ENCODE data around the gene VGF. TPM values are rescaled to one million over a fixed set of nuclear protein-coding genes. Genes with fewer than 3 reads are reported as not detected.

Gene VGF
- total RNA-seq, 1 experiment from 2014 or later = 4.4 TPM

- CTCF ChIA-PET = interaction anchor here (0.6 kb wide), 1 partner anchor 27 kb away, joined by 3 read pairs; no protein-coding TSS in a partner anchor
Observed at GRCh38 chr7:101151908-101152651, 13.3 kb downstream of the VGF start.

DNA sequence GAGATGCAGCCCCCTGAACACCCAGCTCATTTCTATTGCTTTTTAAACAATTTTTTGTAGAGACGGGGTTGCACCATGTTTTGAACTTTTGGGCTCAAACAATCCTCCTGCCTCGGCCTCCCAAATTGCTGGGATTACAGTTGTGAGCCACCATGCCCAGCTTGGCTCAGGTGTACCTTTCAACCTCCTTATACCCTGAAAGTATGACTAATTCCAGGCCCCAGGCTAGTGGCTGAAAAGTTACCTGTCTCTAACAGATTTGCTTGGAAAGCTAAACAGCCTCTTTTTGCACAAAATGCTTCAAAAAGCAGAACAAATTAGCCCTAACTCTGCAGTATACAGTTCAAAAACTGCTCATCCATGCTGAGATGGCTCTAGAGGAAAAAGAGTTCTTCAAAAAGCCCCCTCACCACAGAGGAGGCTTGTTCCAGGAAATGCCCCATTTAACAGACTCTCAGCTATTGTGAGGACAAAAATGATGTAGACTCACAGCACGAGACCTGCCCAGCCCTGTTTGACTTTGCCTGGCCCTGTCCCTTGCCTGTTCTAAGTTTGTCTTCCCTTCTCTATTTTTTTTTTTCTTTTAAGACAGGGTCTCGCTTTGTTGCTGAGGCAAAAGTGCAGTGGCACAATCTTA, 24.5 kb downstream of the VGF start:
- no peaks in the 10 kb centered on the region for H3K9me3 ChIP-seq (ENCODE audit: control insufficient read depth, insufficient read depth, low read depth, low read length)
- ATAC-seq (no peak), DNase-seq (ENCODE audit: low read depth, low spot score) (no peak)
- in situ Hi-C loops (cut with HindIII; ENCODE audit: low pct_unique_long_range_greater_than_20kb, low sequenced_read_pairs) (no loop called here), intact Hi-C loops (cut with micrococcal nuclease; ENCODE audit: unreplicated experiment) (no loop called here)
- no peak overlapping the region for H3K4me3 ChIP-seq (ENCODE audit: low read depth in 2 of 2, low read length in 2 of 2)
- CTCF ChIA-PET = interaction anchor here (0.6 to 1.6 kb wide), 4 partner anchors 36 to 183 kb away, joined by 3 to 4 read pairs (median 3); no protein-coding TSS in a partner anchor
- no peak for TF ChIP-seq SIN3A (IDR thresholded peaks at IDR 0.05; ENCODE audit: borderline replicate concordance, insufficient read depth, low read depth, low read length)
- TF ChIP-seq POLR2AphosphoS5 (IDR thresholded peaks at IDR 0.05; ENCODE audit: low read depth, low read length) = no peak
- TF ChIP-seq, protein P1, sequence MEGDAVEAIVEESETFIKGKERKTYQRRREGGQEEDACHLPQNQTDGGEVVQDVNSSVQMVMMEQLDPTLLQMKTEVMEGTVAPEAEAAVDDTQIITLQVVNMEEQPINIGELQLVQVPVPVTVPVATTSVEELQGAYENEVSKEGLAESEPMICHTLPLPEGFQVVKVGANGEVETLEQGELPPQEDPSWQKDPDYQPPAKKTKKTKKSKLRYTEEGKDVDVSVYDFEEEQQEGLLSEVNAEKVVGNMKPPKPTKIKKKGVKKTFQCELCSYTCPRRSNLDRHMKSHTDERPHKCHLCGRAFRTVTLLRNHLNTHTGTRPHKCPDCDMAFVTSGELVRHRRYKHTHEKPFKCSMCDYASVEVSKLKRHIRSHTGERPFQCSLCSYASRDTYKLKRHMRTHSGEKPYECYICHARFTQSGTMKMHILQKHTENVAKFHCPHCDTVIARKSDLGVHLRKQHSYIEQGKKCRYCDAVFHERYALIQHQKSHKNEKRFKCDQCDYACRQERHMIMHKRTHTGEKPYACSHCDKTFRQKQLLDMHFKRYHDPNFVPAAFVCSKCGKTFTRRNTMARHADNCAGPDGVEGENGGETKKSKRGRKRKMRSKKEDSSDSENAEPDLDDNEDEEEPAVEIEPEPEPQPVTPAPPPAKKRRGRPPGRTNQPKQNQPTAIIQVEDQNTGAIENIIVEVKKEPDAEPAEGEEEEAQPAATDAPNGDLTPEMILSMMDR (IDR thresholded peaks at IDR 0.05) = no peak
- TF ChIP-seq, protein P2, sequence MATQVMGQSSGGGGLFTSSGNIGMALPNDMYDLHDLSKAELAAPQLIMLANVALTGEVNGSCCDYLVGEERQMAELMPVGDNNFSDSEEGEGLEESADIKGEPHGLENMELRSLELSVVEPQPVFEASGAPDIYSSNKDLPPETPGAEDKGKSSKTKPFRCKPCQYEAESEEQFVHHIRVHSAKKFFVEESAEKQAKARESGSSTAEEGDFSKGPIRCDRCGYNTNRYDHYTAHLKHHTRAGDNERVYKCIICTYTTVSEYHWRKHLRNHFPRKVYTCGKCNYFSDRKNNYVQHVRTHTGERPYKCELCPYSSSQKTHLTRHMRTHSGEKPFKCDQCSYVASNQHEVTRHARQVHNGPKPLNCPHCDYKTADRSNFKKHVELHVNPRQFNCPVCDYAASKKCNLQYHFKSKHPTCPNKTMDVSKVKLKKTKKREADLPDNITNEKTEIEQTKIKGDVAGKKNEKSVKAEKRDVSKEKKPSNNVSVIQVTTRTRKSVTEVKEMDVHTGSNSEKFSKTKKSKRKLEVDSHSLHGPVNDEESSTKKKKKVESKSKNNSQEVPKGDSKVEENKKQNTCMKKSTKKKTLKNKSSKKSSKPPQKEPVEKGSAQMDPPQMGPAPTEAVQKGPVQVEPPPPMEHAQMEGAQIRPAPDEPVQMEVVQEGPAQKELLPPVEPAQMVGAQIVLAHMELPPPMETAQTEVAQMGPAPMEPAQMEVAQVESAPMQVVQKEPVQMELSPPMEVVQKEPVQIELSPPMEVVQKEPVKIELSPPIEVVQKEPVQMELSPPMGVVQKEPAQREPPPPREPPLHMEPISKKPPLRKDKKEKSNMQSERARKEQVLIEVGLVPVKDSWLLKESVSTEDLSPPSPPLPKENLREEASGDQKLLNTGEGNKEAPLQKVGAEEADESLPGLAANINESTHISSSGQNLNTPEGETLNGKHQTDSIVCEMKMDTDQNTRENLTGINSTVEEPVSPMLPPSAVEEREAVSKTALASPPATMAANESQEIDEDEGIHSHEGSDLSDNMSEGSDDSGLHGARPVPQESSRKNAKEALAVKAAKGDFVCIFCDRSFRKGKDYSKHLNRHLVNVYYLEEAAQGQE (IDR thresholded peaks at IDR 0.05; ENCODE audit: insufficient read depth in 1 of 2, low read depth in 2 of 2, low read length in 1 of 2) = no peak
- TF ChIP-seq TCF7L2 (IDR thresholded peaks at IDR 0.05; ENCODE audit: low read depth, low read length) = no peak
- no peaks in the 10 kb centered on the region for H3K27me3 ChIP-seq (ENCODE audit: control insufficient read depth, insufficient read depth, low read length)
- peaks cover 2% of the 10 kb centered on the region; the same call in 1 of the 2 replicates for H3K36me3 ChIP-seq (ENCODE audit: control insufficient read depth, insufficient read depth, low read length)
- no TSS peak for BruUV-seq (replicated peaks)
- POLR2A ChIA-PET = interaction anchor here (0.6 to 0.8 kb wide), 3 partner anchors 20 to 123 kb away, joined by 3 to 4 read pairs (median 4); no protein-coding TSS in a partner anchor
- H3K27ac ChIP-seq (ENCODE audit: low read length) = peak overlapping the region; percentile 67
- peaks cover 34% of the 10 kb centered on the region for H3K4me1 ChIP-seq (ENCODE audit: control insufficient read depth, insufficient read depth, low read length)

More at GRCh38 chr7:101151908-101152651, 13.3 kb downstream of the VGF start:
- TF ChIP-seq TCF7L2 (IDR thresholded peaks at IDR 0.05; ENCODE audit: low read depth, low read length) (no peak), POLR2AphosphoS5 (IDR thresholded peaks at IDR 0.05; ENCODE audit: low read depth, low read length) (no peak), SIN3A (IDR thresholded peaks at IDR 0.05; ENCODE audit: borderline replicate concordance, insufficient read depth, low read depth, low read length) (no peak)
- TF ChIP-seq, protein P2 (IDR thresholded peaks at IDR 0.05; ENCODE audit: insufficient read depth in 1 of 2, low read depth in 2 of 2, low read length in 1 of 2) = no peak
- TF ChIP-seq, protein P1 (IDR thresholded peaks at IDR 0.05) = no peak
- POLR2A ChIA-PET = interaction anchor here (0.6 to 0.7 kb wide), 2 partner anchors 9 to 11 kb away, joined by 4 to 6 read pairs; no protein-coding TSS in a partner anchor
- no peaks in the 10 kb centered on the region for H3K27me3 ChIP-seq (ENCODE audit: control insufficient read depth, insufficient read depth, low read length)
- no peak for DNase-seq (ENCODE audit: low read depth, low spot score)
- peaks cover 12% of the 10 kb centered on the region for H3K4me1 ChIP-seq (ENCODE audit: control insufficient read depth, insufficient read depth, low read length)
- no peaks in the 10 kb centered on the region; the same call in 1 of the 2 replicates for H3K36me3 ChIP-seq (ENCODE audit: control insufficient read depth, insufficient read depth, low read length)
- in situ Hi-C loops (cut with HindIII; ENCODE audit: low pct_unique_long_range_greater_than_20kb, low sequenced_read_pairs) (no loop called here), intact Hi-C loops (cut with micrococcal nuclease; ENCODE audit: unreplicated experiment) (no loop called here)
- no peak overlapping the region for H3K4me3 ChIP-seq (ENCODE audit: low read depth in 2 of 2, low read length in 2 of 2)
- BruUV-seq (replicated peaks) = no TSS peak
- H3K9me3 ChIP-seq (ENCODE audit: control insufficient read depth, insufficient read depth, low read depth, low read length) = no peaks in the 10 kb centered on the region
- no peak overlapping the region for H3K27ac ChIP-seq (ENCODE audit: low read length)
- no peak for ATAC-seq

Data from Panc1 (cell line).